GM19240 (cell line): ENCODE results near the gene UTP25.
"Not testable (repeated sequence)": the region's sequence is repeated elsewhere in the genome, so short reads cannot be mapped to it uniquely, and the experiment has no call there.

Experiments used
- DNase-seq: peaks from one replicate; pipeline ENCODE4 v3.0.0; 2011; ENCODE audit warnings: low spot score; ENCODE audit not compliant: insufficient read length

The UTP25 gene

DNA sequence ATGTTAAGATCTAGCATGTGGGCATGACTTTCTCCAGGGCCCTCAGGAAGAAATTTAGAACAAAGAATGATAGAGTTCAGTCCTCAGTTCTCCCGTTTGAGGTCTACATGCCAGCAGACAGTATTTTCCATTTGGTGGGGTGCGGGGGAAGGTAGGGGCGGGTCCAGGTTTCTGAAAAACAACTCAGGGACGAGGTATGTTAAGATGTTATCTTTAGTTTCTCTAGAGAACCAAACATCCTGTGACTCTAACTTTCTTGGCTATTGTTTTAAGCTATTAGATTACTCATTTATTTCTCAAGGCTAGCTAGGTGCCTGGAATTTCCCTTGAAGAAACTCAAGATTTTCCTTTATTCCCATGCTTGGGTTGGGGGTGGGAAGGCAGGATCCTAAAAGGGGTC is 67.9 kb downstream of the UTP25 start:
- no peak for DNase-seq

DNA sequence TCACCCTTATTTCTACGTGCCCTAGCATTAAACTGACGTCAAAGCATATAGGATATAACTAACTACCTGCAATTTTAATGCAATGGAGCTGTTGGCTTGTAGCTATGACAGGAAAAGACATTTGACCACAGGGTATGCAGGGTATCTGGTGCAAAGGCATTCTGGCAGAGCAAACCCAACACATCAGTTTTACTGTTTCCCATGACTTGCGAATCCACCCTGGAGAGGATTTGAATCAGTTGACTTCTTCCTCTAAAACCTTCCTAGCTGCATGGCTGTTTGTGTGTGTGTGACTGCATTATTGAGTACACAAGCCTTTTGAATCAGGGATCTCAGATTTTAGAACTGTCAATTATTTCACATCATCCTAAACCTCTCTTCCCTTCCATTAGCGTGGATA is 68.6 kb downstream of the UTP25 start:
- no peak for DNase-seq

DNA sequence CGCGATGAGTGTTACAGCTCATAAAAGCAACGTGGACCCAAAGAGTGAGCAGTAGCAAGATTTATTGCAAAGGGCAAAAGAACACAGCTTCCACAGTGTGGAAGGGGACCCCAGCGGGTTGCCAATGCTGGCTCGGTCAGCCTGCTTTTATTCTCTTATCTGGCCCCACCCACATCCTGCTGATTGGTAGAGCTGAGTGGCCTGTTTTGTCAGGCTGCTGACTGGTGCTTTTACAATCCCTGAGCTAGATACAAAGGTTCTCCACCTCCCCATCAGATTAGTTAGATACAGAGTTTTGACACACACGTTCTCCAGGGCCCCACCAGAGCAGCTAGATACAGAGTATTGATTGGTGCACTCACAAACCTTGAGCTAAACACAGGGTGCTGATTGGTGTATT is 70.5 kb downstream of the UTP25 start:
- DNase-seq, result not testable (repeated sequence)

DNA sequence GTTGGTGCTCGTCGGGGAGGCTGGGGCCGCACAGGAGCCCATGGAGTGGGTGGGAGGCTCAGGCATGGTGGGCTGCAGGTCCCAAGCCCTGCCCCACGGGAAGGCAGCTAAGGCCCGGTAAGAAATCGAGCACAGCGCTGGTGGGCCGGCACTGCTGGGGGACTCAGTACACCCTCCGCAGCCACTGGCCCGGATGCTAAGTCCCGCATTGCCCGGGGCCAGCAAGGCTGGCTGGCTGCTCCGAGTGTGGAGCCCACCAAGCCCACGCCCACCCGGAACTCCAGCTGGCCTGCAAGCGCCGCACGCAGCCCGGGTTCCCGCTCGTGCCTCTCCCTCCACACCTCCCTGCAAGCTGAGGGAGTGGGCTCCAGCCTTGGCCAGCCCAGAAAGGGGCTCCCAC is 71.1 kb downstream of the UTP25 start:
- not testable (repeated sequence) for DNase-seq

DNA sequence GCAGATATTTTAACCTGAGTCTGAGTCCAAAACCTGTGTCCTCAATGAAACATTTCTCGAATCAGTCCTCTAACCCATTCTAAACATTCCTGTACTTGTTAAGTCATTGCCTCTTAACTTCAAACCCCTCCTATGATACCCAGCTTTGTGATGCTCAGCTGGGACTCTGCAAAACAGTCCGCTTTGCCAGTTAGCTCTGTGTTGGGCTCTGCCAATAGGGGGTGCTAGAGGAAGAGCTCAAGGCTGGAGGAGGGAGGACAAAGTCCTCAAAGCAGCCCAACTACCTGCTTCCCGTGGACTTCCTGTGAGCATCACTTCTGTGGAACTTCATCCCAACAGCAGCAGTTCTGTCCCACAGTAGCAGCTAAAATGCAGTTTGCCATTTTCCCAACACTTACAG is 72.2 kb downstream of the UTP25 start:
- DNase-seq, result no peak

DNA sequence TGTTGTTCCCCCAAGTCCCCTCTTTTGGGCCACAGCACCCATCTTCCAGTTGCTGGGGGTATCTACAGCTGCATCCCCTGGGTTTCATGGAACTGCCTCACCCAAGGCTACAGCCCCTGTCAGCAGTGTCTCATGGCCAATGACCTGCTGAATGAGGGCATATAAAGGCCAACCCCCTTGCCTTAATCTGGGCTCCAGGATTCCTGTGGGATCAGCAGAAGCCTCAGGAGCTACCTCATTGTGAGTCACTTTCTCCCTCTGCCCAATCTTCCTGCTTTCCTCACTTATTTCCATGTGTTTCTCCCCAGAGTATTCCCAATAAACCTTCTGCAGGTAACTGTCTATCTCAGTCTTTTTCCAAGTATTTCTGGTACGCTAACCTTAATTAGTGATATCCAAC is 73.0 kb downstream of the UTP25 start:
- no peak for DNase-seq

DNA sequence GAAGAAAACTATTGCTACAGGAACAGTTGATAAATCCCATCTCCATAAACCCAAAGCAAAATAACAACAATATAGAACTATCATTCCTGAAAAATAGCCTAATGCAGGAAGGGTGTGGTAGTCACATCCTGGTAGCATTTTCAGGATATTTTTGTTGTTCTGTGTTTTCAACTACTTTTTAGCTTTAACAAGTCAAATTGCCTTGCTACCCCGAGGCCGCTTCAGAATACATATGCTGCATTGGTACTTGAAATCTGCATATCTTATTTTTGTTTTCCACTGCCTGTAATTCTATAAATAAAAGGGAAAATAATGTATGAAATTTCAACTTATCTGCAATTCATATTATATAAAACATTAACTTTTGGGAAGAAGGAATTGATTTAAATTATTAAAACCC is 73.4 kb downstream of the UTP25 start:
- no peak for DNase-seq

DNA sequence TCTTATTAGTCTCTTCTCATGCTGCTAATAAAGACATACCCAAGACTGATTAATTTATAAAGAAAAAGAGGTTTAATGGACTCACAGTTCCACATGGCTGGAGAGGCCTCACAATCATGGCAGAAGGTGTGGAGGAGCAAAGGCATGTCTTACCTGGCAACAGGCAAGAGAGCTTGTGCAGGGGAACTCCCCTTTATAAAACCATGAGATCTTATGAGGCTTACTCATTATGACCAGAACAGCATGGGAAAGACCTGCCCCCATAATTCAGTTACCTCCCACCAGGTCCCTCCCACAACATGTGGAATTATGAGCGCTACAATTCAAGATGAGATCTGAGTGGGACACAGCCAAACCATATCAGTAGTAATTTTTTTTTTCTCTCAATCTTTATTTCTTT is 77.0 kb downstream of the UTP25 start:
- DNase-seq, result not testable (repeated sequence)
